ENCODE data around the gene CEP295NL. TPM values are rescaled to one million over a fixed set of nuclear protein-coding genes. Genes with fewer than 3 reads are reported as not detected.
A peak's percentile ranks its signal among the peaks of the same experiment; 100 is the strongest.
"Not testable (repeated sequence)": the region's sequence is repeated elsewhere in the genome, so short reads cannot be mapped to it uniquely, and the experiment has no call there.

Gene CEP295NL
- total RNA-seq, 2 donors from 2014 or later = 4.1 to 4.9 TPM

- intact Hi-C loops (cut with DNase I) = no loop called here
These were observed 10.0 kb downstream of the CEP295NL start for GRCh38 chr17:78892936-78893379.

GRCh38 chr17:78892520-78892919 is 10.5 kb downstream of the CEP295NL start:
- intact Hi-C loops (cut with DNase I) = no loop called here
- DNase-seq (ENCODE audit: low spot score) = no peak

More at GRCh38 chr17:78892936-78893379, 10.0 kb downstream of the CEP295NL start:
- DNase-seq (ENCODE audit: low spot score) = no peak

- intact Hi-C loops (cut with DNase I) = no loop called here
- no peak for DNase-seq (ENCODE audit: low spot score)
These were observed 10.9 kb downstream of the CEP295NL start for GRCh38 chr17:78892062-78892456.

- DNase-seq (ENCODE audit: low spot score) = no peak
- intact Hi-C loops (cut with DNase I) = no loop called here
These were observed 11.5 kb downstream of the CEP295NL start for GRCh38 chr17:78891406-78892061.

GRCh38 chr17:78890498-78890897 is 12.5 kb downstream of the CEP295NL start:
- peak; percentile 92 for DNase-seq (ENCODE audit: low spot score)
- intact Hi-C loops (cut with DNase I) = no loop called here

- DNase-seq (ENCODE audit: low spot score); intact Hi-C loops (cut with DNase I): not testable (repeated sequence)
These were observed 12.9 kb downstream of the CEP295NL start for GRCh38 chr17:78890096-78890495.

- intact Hi-C loops (cut with DNase I) = no loop called here
- DNase-seq (ENCODE audit: low spot score) = no peak
These were observed 13.5 kb downstream of the CEP295NL start for GRCh38 chr17:78889531-78889930.

GRCh38 chr17:78888941-78889518 is 14.0 kb downstream of the CEP295NL start:
- DNase-seq (ENCODE audit: low spot score) = no peak
- intact Hi-C loops (cut with DNase I) = no loop called here

- DNase-seq (ENCODE audit: low spot score) = no peak
- intact Hi-C loops (cut with DNase I) = no loop called here
These were observed 16.0 kb downstream of the CEP295NL start for GRCh38 chr17:78886954-78887353.

- no peak for DNase-seq (ENCODE audit: low spot score)
- intact Hi-C loops (cut with DNase I) = no loop called here
These were observed 17.0 kb downstream of the CEP295NL start for GRCh38 chr17:78885956-78886355.

- intact Hi-C loops (cut with DNase I) = loop anchor here in 1 of 2 donors (5.0 kb wide), 1 partner anchor 37 kb away; no protein-coding TSS in a partner anchor
- no peak for DNase-seq (ENCODE audit: low spot score)
These were observed 17.9 kb downstream of the CEP295NL start for GRCh38 chr17:78884876-78885667.

GRCh38 chr17:78884148-78884825 is 18.7 kb downstream of the CEP295NL start:
- no peak for DNase-seq (ENCODE audit: low spot score)
- intact Hi-C loops (cut with DNase I) = loop anchor here in 1 of 2 donors (5.0 kb wide), 1 partner anchor 38 kb away; no protein-coding TSS in a partner anchor

- intact Hi-C loops (cut with DNase I) = loop anchor here in 1 of 2 donors (5.0 kb wide), 1 partner anchor 39 kb away; no protein-coding TSS in a partner anchor
- DNase-seq (ENCODE audit: low spot score) = peak; percentile 94
These were observed 19.4 kb downstream of the CEP295NL start for GRCh38 chr17:78883533-78884131.

- DNase-seq (ENCODE audit: low spot score) = peak; percentile 95
- intact Hi-C loops (cut with DNase I) = loop anchor here in 1 of 2 donors (5.0 kb wide), 1 partner anchor 39 kb away; no protein-coding TSS in a partner anchor
These were observed 19.9 kb downstream of the CEP295NL start for GRCh38 chr17:78883089-78883532.

- no peak for DNase-seq (ENCODE audit: low spot score)
- intact Hi-C loops (cut with DNase I) = loop anchor here in 1 of 2 donors (5.0 kb wide), 1 partner anchor 40 kb away; no protein-coding TSS in a partner anchor
These were observed 20.4 kb downstream of the CEP295NL start for GRCh38 chr17:78882540-78883088.

- intact Hi-C loops (cut with DNase I) = loop anchor here in 1 of 2 donors (5.0 kb wide), 1 partner anchor 43 kb away; no protein-coding TSS in a partner anchor
- peak; percentile 95 for DNase-seq (ENCODE audit: low spot score)
These were observed 23.3 kb downstream of the CEP295NL start for GRCh38 chr17:78879635-78880186.

GRCh38 chr17:78878871-78879527 is 24.0 kb downstream of the CEP295NL start:
- intact Hi-C loops (cut with DNase I) = no loop called here
- no peak for DNase-seq (ENCODE audit: low spot score)

- DNase-seq (ENCODE audit: low spot score) = no peak
- intact Hi-C loops (cut with DNase I) = no loop called here
These were observed 24.7 kb downstream of the CEP295NL start for GRCh38 chr17:78878261-78878660.
